CD4-positive, alpha-beta T cell treated with Interleukin-6 for 4 hours (primary cell): ENCODE data around the gene APOH.

Experiments used
- DNase-seq: peaks from one replicate; pipeline ENCODE4 v3.0.0-alpha.2; 2020; ENCODE audit warnings: mixed read lengths

The APOH gene

DNA sequence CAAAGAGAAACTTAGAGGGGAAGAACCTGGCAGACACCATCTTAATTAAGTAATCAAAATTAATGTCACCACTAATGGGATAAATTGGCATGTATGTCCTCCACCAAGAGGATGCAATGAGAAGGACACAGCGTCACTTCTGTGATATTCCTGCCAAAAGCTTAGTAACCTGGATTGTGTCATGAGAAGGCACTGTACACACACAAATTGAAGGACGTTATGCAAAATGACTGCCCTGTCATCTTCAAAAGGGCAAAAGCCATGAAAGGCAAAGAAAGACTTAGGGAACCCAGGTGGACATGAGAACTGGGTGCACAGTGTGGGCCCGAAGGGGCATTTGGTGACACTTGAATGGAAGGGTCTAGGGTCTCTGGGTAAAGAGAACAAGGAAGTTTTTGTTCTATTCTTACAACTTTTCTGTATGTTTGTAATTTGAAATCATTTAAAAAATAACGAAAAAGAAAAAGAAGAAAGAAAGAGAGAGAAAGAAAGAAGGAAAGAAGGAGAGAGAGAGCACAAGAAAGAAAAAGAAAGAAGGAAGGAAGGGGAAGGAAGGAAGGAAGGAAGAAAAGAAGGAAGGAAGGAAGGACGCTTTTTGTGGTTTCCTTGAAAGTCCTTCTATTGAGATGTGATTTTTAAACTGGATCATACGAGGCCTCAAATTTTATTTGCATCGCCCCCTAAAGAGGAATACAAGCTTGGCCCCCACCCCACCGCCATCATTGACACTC lies 4.0 kb upstream of the APOH start:
- DNase-seq: no peak

DNA sequence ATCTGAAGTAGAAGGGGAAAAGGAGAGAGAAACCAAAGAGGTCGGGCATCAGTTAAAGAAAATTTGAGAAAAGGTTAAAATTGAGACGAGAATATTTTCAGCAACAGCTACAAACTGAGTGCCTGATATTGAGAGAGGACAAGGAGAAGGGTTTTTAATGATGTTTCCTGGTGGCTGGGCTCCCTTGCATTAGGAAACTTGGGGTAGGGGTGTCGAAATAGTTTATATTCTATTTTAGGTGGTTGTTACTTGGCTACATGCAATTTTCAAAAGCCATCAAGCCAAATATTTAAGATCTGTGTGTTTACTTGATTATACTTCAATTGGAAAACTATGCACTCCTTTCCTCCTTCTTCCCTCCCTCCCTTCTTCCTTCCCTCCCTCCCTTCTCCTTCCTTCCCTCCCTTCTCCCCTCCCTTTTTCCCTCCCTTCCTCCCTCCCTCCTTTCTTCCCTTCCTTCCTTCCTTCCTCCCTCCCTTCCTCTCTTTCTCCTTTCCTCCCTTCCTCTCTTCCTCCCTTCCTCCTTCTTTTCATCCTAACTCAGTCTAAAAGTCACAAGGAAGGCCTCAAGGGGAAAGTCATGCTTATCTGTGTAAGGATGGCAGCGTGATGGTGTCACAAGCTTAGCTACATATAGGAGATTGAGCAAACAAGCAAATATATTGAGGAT lies 1.8 kb upstream of the APOH start:
- DNase-seq: no peak

DNA sequence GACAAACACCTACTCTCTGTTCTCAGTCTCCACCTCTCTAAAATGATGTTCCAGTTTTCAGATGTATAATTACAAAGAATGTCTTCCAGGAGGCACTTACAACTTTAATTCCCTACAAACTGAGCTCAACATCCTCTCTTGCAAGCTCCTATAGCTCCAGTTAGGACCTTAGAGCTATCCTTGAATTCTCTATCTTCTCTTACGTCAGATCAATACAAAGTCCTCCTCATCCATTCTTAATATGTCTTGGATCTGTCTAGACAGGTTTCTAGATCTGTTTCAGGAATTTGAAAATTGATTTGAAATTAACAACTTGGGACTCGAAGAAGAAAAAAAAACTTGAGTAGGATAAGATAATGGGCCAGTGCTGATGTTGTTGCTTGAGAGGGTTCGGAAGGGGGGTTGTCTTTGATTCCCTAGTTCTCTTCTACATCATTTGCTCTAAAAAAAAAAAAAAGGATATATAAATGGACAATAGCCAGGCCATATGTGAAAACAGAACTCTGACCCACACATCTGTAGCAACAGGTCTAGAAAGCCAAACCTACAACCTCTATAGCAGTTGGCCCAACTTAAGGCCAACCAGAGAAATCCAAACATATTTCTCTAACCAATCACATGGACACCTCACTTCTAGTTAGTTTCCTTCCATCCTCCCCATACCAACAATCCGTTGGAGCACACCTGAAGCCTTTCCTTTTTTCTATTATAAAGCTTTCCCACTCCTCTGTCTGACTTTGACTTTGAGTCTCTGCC lies 746 bp upstream of the APOH start:
- DNase-seq: no peak

DNA sequence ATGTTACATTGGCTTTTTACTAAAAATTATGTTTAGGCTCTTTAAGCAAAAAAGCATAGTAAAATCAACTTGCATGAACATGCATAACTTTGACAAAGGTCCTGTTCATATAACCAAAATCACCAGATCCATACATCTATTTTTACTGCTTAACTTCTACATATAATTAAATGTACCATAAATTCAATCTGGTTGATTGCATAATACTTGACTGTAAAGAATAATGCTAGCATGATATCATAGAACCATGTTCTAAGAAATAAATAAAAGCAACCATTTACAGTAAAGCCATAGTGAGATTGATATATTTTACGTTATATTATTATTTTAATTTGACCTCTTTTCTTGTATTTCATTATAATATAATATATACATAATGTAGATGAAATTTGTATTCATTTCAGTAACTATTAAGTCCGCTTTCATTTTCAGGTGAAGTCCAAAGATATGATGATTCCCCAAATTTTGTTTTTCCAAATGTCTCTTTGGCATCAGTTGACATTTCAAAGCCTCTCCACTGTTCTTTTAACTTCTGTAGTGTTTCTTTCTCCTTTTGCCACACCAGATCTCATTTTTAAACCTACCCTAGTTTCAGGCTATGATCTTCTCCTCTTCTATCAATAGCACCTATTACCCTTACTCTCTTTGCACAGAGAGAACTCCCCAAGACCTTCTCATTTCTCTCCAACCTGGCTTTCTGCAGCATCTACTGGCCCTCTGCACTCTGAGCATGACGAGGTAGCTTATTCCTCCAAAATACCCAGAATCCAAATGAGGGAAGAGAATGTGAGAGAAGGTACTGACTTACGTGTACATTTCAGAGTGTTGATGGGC lies 1.8 kb downstream of the APOH start:
- DNase-seq: no peak

DNA sequence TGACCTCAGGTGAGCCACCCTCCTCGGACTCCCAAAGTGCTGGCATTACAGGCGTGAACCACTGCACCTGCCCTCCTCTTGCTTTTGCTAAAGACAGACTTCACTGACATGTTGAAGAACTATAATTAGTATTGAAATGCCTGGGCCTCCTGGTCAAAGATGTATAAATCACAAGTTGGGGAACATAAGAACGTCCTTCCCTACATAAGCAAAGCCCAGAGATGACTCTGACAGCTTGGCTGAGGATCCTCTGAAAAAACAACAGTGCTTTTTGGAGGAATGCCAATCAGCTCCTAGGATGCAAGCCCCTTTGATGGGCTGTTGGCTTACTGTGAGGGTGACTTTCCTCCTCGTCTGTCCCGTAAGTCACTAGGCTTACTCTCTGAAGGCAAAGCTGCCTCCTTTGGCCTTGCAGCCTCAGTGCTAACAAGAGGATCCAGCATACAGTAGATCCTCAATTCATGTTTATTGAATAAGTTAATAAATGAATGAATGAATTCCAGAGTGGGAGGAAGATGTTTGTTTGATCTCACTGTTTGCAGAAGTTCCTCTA lies 6.3 kb downstream of the APOH start:
- no peak for DNase-seq

GRCh38 chr17:66221755-66222530 lies 7.3 kb downstream of the APOH start:
- no peak for DNase-seq

- no peak for DNase-seq
Observed at GRCh38 chr17:66221343-66221742, 7.9 kb downstream of the APOH start.

DNA sequence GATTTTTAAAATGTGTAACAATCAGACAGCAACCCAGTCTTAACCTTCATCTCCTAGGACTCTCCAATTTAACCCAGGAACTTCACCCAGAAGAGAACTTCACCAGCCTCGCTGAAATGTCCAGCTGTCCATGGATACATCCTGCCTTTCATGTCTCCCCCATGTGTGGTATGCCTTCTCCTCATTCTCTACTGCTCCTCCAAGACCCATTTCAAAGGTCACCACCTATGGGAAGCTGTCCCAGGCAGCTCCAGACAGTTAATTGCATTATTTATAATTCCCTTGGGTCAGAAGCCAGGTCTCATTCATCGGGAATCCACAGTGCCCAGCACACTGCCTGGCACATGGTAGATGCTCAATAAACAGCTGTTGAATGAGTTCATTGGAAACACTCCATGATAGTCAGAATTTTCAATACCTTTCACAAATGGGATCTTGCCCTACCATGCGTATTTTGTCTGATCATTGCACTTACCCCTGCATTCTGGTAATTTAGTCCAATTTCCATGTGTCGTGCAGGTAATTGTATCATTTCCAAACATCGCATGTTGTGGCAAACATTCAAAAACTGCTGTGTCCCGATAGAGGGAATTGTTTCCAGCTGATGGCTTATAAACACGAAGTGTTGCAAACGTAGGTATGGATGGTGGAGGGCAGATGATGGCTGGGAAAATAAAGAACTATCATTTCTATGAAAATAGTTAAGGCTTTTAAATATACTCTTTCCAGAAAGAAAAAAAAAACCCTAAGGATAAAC lies 9.0 kb downstream of the APOH start:
- no peak for DNase-seq

DNA sequence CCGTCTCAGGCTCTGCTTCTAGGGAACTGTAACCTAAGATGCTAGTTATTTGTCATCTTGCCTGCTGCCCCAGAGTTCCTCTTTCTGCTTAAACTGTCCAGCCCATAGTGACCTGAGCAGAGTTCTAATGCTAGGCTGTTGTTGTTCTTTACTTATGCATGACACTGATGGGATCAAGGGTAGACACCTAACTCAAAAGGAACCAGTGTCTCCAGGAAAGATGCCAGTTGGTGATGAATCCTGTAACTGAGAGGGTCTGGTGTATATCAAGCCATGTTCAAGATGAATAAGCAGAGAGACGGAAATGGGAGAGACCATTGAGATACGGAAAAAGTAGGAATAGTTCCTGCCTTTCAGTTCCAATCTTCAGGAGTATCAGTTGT lies 13.7 kb downstream of the APOH start:
- DNase-seq: no peak

DNA sequence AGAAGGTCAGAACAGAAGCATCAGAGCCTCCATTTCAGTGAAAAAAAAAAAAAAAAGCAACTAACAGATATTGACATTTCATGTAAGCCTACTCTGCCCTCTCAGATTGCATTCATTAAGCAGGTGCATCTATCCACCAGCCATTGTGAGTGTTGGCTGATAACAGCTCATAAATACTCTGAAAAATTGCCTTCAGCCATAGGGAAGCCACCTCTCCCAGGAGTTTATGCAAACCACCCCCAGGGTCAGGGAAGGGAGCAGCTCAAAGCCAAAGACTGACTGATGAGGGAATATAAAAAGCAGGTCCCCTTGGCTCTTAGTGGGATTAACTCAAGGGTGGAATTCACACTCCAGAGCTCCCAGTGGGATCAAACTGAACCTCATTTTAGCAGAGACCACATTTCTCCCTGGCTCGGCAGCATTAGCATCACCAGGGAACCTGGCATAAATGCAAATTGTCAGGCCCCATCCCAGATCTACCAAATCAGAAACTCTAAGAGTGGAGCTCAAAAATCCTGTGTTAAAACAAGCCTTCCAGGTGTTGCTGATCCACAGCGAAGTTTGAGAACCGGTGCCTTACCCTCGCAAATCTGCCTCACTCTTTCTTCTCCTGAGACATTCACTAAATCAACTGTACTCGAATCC lies 14.2 kb downstream of the APOH start:
- DNase-seq: no peak

DNA sequence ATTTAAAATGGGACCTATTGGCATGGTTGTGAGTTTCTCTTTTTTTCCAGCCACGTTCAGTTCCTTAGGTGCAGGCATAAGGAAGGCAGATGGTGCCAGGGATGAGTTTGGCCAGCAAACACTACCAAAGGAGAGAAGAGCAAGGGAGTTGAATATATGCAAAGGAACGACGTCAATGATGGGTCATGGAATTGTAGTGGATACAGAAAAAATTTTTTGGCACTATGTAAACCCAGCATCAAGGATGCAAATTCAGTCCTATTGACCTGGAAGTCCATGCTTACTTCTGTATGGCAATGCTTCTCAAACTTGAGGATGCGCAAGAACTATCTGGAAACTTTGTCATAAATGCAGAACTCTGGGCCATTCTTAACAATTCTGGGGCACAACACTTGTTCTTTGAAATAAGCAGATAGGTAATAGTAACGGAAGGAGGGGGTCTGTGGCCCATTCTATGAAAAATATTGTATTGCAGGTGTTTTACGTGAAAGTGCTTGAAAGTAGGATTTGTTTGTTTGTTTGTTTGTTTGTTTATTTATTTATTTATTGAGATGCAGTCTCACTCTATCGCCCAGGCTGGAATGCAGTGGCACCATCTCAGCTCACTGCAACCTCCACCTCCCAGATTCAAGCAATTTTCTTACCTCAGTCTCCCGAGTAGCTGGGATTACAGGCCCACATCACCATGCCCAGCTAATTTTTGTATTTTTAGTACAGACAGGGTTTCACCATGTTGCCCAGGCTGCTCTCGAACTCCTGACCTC lies 18.0 kb downstream of the APOH start:
- DNase-seq: no peak

- DNase-seq: no peak
Observed at GRCh38 chr17:66210208-66210574, 19.0 kb downstream of the APOH start.

DNA sequence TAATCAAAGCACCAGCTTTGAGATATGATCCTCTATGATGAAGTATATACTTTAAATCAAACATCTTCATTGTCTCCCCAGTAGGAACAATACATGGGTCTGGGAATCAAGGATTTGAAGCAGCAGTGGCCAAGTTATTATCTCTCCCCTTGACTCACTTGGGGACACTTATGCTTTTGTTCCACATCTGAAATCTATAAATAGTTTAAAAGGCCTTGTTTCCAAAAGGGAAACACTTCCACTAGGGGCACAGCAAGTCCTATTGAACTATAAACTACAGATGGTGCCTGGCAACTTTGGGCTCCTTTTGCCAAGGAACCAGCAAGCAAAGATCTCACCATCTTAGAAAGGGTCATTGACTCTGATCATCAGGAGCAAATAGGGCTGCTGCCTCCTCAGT lies 21.3 kb downstream of the APOH start:
- no peak for DNase-seq

- DNase-seq: no peak
Observed at GRCh38 chr17:66203274-66204015, 25.8 kb downstream of the APOH start.

DNA sequence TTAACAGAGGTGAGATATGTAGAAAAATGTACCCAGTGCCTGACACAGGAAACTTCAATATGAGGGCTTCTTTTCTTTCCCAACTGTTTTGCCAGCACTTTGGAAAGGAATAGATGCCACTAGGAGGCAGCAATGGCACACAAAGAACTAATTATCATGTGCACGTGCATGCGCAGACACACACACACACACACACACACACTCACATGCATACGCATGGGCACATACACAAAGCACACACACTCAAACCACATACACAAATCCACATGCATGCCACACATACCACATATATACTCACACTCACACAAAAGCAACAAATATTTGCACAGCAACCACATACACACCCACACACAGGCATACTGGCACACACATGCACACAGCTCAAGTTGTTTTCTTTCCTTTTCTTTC lies 28.5 kb downstream of the APOH start:
- DNase-seq: peak; percentile 68

GRCh38 chr17:66198242-66198641 lies 31.0 kb downstream of the APOH start:
- no peak for DNase-seq

DNA sequence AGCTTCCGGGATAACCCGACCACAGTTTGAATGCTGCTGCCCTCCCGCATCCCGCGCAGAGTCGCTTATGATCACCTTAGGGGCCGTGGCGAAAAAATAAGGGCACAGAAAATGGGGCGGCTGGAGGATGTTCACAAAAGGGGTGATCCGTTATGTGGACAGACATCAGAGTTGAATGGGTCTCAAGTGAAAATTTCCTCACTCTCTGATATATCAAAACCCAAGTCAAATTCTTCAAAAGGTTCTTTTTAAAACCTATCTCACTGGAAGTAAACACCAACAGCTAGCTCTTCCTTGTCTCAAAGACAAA lies 36.9 kb downstream of the APOH start:
- no peak for DNase-seq

DNA sequence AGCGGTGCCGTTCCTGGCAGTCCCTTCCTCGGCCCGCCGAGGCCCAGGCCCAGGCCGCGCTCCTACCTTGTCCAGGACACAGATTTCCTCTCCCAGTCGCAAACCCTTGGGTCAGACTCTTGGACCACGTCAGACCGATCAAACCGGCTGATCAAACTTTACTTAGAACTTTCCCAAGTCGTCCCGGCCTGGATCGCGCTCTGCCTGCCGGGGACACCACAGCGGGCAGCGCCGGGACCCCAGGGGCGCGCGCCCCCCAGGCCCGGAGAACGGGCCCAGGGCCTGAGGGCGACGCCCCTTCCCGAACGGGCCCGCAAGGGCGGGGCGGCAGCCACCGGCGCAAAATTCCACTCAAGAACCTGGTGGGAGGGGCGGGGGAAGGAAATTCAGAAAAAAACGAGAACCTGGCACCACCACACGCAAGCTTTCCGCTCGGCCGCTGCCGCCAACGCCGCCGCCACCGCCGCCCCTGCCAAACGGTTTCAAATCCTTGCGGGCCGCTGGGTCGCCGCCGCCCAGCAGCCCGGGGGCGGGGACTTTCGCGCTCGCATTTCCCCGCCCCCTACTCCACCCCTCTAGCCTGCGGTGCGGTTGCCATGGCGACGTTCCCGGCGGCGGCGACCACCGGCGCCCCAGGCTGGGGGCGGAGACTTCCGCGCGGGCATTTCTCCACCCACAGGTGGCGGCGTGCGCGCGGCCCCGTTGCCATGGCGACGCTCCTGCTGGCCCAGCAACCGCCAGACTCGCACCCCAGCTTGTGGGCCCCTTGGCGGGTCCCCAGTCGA lies 37.4 kb downstream of the APOH start, which contains the start of gene CEP112:
TSS of gene CEP112 (minus strand) at position 541 of the 785 bp plus-strand sequence.
- DNase-seq: peak; percentile 95
